GM10266 (cell line): Measurements from ENCODE around the gene DAPP1.

Experiments
- DNase-seq: peaks from one replicate; pipeline ENCODE4 v3.0.0; 2012; ENCODE audit errors: extremely low spot score
- TF ChIP-seq, protein P1 (sequence below): IDR thresholded peaks from 2 replicates; pipeline ENCODE4 v1.5.1; 2012; ENCODE audit warnings: mild to moderate bottlenecking, low read depth; ENCODE audit not compliant: control insufficient read depth, insufficient read depth; ENCODE audit errors: missing control alignments

DAPP1 gene

DNA sequence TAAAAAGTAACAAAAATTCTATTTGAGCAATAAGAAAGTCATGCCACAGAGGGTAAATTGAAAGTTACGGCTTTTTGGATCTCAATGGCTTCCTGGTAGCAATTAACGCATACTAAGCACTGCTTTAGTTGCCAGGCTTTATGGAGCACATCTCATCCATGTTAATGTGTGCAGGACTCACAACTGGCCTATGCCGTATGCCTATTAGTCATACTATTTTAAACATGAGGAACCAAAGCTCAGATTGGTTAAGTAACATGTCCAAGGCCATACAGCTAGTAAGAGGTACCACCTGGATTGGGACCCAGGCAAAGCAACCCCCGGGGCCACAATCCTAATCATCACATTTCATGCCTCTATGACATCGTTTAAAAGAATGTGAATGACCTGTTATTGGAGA, 17.1 kb downstream of the DAPP1 start:
- TF ChIP-seq, protein P1, sequence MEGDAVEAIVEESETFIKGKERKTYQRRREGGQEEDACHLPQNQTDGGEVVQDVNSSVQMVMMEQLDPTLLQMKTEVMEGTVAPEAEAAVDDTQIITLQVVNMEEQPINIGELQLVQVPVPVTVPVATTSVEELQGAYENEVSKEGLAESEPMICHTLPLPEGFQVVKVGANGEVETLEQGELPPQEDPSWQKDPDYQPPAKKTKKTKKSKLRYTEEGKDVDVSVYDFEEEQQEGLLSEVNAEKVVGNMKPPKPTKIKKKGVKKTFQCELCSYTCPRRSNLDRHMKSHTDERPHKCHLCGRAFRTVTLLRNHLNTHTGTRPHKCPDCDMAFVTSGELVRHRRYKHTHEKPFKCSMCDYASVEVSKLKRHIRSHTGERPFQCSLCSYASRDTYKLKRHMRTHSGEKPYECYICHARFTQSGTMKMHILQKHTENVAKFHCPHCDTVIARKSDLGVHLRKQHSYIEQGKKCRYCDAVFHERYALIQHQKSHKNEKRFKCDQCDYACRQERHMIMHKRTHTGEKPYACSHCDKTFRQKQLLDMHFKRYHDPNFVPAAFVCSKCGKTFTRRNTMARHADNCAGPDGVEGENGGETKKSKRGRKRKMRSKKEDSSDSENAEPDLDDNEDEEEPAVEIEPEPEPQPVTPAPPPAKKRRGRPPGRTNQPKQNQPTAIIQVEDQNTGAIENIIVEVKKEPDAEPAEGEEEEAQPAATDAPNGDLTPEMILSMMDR, result no peak
- DNase-seq, result no peak

DNA sequence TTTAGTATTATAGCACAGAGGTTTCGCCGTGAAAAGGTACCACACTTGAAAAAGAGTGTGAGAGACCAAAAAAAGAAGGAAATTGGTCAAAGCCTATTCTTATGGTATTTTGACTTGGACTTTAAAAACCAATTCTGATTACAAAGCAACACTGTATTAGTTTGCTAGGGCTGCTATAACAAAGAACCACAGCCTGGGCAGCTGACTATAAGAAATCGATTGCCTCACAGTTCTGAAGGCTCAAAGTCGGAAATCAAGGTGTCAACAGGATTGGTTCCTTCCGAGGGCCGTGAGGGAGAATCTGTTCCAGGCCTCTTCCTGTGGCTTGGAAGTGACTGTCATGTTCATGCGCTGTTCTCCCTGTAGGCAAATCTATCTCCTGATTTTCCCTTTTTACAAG, 17.9 kb downstream of the DAPP1 start:
- TF ChIP-seq, protein P1, result no peak
- DNase-seq, result no peak

DNA sequence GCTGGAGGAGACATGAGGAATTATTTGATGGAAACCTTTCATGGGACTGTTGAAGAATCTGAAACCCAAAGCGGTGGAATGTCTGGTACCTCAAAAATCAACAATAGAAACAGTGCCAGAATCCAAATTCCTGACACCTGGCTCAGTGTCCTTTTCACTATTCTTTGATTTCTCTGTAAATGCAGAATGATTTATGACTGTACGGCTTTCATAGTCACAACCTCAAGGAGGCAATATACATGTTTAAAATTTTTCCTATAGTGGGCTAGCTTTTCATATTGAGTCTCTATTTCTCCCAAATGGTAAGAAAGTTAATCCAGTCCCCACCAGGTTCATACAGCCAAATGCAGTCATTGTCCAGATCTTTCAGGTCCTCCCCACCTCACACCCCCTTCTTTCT, 19.3 kb downstream of the DAPP1 start:
- TF ChIP-seq, protein P1, result no peak

DNA sequence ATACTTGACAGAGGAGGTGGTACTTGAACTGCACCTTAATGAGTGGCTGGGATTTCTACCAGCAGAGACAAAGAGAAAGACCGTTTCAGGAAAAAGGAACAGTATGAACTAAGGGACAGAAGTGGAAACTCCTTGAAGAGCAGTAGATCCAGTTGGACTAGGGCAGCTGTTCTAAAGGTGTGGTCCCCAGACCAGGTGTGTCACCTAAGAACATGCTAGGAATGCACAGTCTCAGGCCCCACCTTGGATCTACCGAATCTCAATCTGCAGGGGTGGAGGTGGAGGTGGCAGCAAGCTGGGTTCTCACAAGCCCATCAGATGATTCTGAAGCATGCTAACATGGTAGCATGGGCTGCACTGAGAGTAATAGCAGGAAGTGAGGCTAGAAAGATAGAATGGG, 22.3 kb downstream of the DAPP1 start:
- TF ChIP-seq, protein P1, result no peak
- DNase-seq, result no peak

More for the DNA sequence above, 19.3 kb downstream of the DAPP1 start:
- no peak for DNase-seq

DNA sequence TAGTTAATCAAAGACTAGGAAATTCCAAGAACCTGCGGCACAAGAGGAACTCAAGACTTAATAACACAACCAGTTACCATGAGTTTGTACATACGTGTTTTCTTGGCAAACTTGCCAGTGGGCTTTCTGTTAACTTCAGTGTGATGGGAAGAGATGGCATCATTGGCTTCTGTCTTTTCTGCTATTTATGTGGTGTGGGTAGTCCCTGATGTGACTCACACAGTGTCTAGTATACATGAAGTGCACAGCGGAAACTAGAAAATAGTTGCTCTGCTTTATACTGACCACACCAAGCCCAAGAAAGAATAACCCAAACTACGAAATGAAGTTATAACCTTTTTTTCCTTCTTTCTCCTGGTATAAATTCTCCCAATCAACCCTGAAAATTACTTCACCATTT, 24.5 kb downstream of the DAPP1 start:
- TF ChIP-seq, protein P1, result no peak
- no peak for DNase-seq

DNA sequence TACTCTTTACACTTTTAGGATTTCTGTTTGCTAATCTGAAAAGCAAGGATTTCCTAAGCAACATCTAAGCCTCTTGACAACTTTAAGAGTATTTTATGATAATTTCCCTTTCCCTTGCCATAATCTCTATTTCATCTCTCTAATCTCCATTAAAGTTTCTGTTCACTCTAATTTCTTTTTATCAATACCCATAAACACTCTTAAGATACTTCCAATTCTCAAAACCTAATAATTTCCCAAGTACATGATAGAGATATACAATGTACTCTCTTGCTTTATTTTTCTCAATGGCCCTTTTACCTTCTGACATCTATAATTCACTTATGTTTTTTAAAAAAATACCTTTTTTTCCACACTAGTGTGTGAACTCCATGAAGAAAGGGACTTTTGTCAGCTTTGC, 26.8 kb downstream of the DAPP1 start:
- no peak for DNase-seq
- TF ChIP-seq, protein P1, result no peak

DNA sequence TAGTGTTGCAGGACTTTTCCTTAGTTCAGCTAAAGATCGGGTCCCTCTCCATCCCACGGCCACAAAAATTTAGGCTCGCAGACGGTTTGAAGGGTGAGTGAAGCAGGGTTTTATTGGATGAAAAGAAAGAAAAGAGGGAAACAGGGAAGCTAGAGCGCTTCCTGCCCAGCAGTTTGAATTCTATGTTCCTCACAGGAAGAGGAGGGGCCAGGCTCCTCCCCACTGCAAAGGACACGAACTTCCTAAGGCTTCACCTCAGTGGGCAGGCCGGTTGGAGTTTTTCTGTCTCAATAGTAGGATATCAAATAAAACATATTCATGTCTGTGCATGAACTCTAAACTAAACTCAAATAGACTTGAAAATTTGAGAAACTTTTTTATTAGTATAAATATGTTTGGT, 27.4 kb downstream of the DAPP1 start:
- DNase-seq, result no peak
- TF ChIP-seq, protein P1, result no peak
